Gastroesophageal sphincter (tissue), 3 donors: ENCODE measurements around the gene GRM4.

ENCODE experiments used
- EP300 ChIP-seq: sonication (generic); formaldehyde crosslinking; IDR thresholded peaks from one replicate; pipeline ENCODE4 v1.6.1; 2017; ENCODE audit warnings: antibody characterized with exemption, mild to moderate bottlenecking
- POLR2A ChIP-seq, 2 donors: fragments of 450-650 bp; IDR thresholded peaks; one replicate each; pipeline ENCODE4 v1.6.1; 2017; ENCODE audit warnings: antibody characterized with exemption in 2 of 2, mild to moderate bottlenecking in 2 of 2, moderate library complexity in 1 of 2
- POLR2AphosphoS5 ChIP-seq: sonication (generic); formaldehyde crosslinking; IDR thresholded peaks from one replicate; pipeline ENCODE4 v1.6.1; 2017; ENCODE audit warnings: antibody characterized with exemption
- TF ChIP-seq, protein P1 (sequence below), 4 experiments: fragments of 200-600 bp in 2 of 4; fragments of 450-650 bp in 2 of 4; sonication (generic) in 1 of 4; IDR thresholded peaks; one replicate each; pipeline ENCODE4 v1.5.1; 2017 to 2019; ENCODE audit warnings: antibody characterized with exemption in 4 of 4, mild to moderate bottlenecking in 2 of 4, moderate library complexity in 2 of 4

DNA sequence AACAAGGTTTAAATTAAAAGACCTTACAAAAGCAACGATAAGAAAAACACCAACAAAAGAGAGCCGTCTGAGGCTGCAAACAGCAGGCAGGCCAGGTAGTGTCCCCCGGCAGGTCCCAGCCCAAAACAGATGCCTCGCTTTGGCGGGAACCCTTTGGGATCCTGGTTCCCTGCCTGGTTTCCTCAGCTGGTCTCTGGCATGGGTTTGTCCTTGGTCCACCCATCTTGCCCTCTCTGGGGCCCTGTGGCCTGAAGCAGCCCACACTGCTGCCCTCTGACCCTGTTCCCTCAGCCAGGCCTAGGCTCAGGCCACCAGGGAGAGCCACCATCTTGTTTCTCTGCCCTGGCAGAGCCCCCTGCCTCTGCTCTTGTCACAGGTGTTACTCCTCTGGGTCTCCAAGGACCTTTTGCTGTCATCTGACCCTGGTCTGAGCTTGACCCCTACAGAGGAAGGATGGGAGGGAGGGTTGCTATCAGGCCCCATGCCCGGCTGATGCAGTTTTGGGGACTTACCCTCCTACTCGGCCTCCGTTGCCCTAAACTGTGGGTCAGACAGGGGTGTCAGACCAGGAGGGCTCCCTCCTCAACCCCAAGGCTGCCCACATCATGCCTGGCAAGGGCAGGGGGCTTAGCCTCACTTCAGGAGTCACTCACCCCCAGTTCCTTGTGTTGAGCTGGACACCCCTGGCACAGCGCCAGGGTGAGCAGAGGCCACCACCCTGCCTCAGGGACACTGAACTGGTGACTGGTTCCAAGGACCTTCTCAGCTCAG lies 30.6 kb upstream of the GRM4 start:
- TF ChIP-seq, protein P1, sequence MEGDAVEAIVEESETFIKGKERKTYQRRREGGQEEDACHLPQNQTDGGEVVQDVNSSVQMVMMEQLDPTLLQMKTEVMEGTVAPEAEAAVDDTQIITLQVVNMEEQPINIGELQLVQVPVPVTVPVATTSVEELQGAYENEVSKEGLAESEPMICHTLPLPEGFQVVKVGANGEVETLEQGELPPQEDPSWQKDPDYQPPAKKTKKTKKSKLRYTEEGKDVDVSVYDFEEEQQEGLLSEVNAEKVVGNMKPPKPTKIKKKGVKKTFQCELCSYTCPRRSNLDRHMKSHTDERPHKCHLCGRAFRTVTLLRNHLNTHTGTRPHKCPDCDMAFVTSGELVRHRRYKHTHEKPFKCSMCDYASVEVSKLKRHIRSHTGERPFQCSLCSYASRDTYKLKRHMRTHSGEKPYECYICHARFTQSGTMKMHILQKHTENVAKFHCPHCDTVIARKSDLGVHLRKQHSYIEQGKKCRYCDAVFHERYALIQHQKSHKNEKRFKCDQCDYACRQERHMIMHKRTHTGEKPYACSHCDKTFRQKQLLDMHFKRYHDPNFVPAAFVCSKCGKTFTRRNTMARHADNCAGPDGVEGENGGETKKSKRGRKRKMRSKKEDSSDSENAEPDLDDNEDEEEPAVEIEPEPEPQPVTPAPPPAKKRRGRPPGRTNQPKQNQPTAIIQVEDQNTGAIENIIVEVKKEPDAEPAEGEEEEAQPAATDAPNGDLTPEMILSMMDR (IDR thresholded peaks at IDR 0.05), result no peak
- no peak for TF ChIP-seq EP300
- no peak for TF ChIP-seq POLR2A (IDR thresholded peaks at IDR 0.05)
- no peak for TF ChIP-seq POLR2AphosphoS5
